ENCODE data around the gene DSC1. TPM values are rescaled to one million over a fixed set of nuclear protein-coding genes. Genes with fewer than 3 reads are reported as not detected.

DSC1 gene
- total and polyA plus RNA-seq, 2 of the 13 experiments (the other 11 are each of a cell fraction or from before 2014, with no cell fraction given): not detected

DNA sequence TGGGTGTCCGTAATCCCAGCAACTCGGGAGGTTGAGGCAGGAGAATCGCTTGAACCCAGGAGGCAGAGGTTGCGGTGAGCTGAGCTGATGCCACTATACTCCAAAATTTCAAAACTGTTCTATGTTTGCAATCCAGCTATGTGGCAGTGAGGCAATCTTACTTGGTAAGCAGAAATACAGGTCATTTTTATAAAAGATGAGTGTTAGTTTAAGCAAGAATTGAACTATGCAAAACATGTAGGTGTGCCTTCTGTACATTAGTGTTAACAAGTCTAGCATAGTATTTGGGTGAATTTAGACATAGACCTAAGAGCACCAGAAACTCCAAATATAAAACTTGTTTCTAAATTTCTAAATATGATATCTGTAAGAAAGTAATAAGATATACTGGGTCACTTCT is 7.2 kb downstream of the DSC1 start:
- intact Hi-C loops (cut with micrococcal nuclease; ENCODE audit: unreplicated experiment): no loop called here
- Histone ChIP-seq H4K20me1 (ENCODE audit: insufficient read depth, low read length) (no peaks in the 10 kb centered on the region), H3K9ac (ENCODE audit: insufficient read depth, low read depth, low read length) (no peak overlapping the region), H3K4me1 (ENCODE audit: insufficient read depth, low read length) (no peaks in the 10 kb centered on the region), H3K79me2 (ENCODE audit: insufficient read depth, low read length) (no peaks in the 10 kb centered on the region), H2AFZ (ENCODE audit: low read length) (no peak overlapping the region), H3K4me3 (replicated peaks in 1 of 3; ENCODE audit: insufficient read depth in 1 of 3, low read depth in 2 of 3, low read length in 3 of 3) (no peak overlapping the region), H3K36me3 (replicated peaks in 1 of 2; ENCODE audit: control insufficient read depth in 1 of 2, insufficient read depth in 2 of 2, low read length in 2 of 2) (no peaks in the 10 kb centered on the region), H3K27me3 (ENCODE audit: control insufficient read depth in 1 of 2, insufficient read depth in 2 of 2, low read length in 2 of 2) (no peaks in the 10 kb centered on the region), H3K27ac (ENCODE audit: extremely low read length, insufficient read depth, low read length) (no peak overlapping the region), H3K9me3 (ENCODE audit: low read length) (no peaks in the 10 kb centered on the region), H3K4me2 (ENCODE audit: low read depth, low read length) (no peak overlapping the region)
- BruUV-seq (replicated peaks): no TSS peak
- WGBS (ENCODE audit: low lambda C conversion rate): 57% methylated on average over 4 of the region's 4 CpGs
- in situ Hi-C loops (cut with HindIII; ENCODE audit: extremely low pct_ligation_motif_present, low pct_unique_long_range_greater_than_20kb): no loop called here
- CTCF ChIA-PET (ENCODE audit: low intra/inter-chr PET ratio, low total read pairs): no interaction called here
- POLR2A ChIA-PET: no interaction called here
- no peak for FAIRE-seq
- no peak for DNase-seq (ENCODE audit: low spot score)
- ATAC-seq: no peak
- TF ChIP-seq, protein P1, sequence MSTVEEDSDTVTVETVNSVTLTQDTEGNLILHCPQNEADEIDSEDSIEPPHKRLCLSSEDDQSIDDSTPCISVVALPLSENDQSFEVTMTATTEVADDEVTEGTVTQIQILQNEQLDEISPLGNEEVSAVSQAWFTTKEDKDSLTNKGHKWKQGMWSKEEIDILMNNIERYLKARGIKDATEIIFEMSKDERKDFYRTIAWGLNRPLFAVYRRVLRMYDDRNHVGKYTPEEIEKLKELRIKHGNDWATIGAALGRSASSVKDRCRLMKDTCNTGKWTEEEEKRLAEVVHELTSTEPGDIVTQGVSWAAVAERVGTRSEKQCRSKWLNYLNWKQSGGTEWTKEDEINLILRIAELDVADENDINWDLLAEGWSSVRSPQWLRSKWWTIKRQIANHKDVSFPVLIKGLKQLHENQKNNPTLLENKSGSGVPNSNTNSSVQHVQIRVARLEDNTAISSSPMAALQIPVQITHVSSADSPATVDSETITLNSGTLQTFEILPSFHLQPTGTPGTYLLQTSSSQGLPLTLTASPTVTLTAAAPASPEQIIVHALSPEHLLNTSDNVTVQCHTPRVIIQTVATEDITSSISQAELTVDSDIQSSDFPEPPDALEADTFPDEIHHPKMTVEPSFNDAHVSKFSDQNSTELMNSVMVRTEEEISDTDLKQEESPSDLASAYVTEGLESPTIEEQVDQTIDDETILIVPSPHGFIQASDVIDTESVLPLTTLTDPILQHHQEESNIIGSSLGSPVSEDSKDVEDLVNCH (CRISPR knock-in tag; IDR thresholded peaks at IDR 0.05): no peak
- TF ChIP-seq, protein P2, sequence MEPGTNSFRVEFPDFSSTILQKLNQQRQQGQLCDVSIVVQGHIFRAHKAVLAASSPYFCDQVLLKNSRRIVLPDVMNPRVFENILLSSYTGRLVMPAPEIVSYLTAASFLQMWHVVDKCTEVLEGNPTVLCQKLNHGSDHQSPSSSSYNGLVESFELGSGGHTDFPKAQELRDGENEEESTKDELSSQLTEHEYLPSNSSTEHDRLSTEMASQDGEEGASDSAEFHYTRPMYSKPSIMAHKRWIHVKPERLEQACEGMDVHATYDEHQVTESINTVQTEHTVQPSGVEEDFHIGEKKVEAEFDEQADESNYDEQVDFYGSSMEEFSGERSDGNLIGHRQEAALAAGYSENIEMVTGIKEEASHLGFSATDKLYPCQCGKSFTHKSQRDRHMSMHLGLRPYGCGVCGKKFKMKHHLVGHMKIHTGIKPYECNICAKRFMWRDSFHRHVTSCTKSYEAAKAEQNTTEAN (CRISPR knock-in tag; conservative IDR thresholded peaks at IDR 0.05): no peak
- TF ChIP-seq, protein P3, sequence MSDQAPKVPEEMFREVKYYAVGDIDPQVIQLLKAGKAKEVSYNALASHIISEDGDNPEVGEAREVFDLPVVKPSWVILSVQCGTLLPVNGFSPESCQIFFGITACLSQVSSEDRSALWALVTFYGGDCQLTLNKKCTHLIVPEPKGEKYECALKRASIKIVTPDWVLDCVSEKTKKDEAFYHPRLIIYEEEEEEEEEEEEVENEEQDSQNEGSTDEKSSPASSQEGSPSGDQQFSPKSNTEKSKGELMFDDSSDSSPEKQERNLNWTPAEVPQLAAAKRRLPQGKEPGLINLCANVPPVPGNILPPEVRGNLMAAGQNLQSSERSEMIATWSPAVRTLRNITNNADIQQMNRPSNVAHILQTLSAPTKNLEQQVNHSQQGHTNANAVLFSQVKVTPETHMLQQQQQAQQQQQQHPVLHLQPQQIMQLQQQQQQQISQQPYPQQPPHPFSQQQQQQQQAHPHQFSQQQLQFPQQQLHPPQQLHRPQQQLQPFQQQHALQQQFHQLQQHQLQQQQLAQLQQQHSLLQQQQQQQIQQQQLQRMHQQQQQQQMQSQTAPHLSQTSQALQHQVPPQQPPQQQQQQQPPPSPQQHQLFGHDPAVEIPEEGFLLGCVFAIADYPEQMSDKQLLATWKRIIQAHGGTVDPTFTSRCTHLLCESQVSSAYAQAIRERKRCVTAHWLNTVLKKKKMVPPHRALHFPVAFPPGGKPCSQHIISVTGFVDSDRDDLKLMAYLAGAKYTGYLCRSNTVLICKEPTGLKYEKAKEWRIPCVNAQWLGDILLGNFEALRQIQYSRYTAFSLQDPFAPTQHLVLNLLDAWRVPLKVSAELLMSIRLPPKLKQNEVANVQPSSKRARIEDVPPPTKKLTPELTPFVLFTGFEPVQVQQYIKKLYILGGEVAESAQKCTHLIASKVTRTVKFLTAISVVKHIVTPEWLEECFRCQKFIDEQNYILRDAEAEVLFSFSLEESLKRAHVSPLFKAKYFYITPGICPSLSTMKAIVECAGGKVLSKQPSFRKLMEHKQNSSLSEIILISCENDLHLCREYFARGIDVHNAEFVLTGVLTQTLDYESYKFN (CRISPR knock-in tag; conservative IDR thresholded peaks at IDR 0.05): no peak
- TF ChIP-seq, protein P4, sequence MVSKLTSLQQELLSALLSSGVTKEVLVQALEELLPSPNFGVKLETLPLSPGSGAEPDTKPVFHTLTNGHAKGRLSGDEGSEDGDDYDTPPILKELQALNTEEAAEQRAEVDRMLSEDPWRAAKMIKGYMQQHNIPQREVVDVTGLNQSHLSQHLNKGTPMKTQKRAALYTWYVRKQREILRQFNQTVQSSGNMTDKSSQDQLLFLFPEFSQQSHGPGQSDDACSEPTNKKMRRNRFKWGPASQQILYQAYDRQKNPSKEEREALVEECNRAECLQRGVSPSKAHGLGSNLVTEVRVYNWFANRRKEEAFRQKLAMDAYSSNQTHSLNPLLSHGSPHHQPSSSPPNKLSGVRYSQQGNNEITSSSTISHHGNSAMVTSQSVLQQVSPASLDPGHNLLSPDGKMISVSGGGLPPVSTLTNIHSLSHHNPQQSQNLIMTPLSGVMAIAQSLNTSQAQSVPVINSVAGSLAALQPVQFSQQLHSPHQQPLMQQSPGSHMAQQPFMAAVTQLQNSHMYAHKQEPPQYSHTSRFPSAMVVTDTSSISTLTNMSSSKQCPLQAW (CRISPR knock-in tag; IDR thresholded peaks at IDR 0.05): no peak
- TF ChIP-seq TBL1XR1 (IDR thresholded peaks at IDR 0.05; ENCODE audit: borderline replicate concordance, low read length, partially characterized antibody) (no peak), ZNF460 (CRISPR knock-in tag; IDR thresholded peaks at IDR 0.05; ENCODE audit: borderline replicate concordance) (no peak), ZNF788 (CRISPR knock-in tag; IDR thresholded peaks at IDR 0.05; ENCODE audit: borderline replicate concordance) (no peak), SMC3 (IDR thresholded peaks at IDR 0.05; ENCODE audit: low read length) (no peak), ZBTB8A (CRISPR knock-in tag; IDR thresholded peaks at IDR 0.05; ENCODE audit: borderline replicate concordance, low read depth) (no peak), HNRNPLL (IDR thresholded peaks at IDR 0.05; ENCODE audit: low read depth, low read length, poor library complexity, severe bottlenecking) (no peak), PAX8 (CRISPR knock-in tag; IDR thresholded peaks at IDR 0.05; ENCODE audit: borderline replicate concordance) (no peak), KLF9 (CRISPR knock-in tag; IDR thresholded peaks at IDR 0.05; ENCODE audit: low read depth) (no peak)
- TF ChIP-seq, protein P5, sequence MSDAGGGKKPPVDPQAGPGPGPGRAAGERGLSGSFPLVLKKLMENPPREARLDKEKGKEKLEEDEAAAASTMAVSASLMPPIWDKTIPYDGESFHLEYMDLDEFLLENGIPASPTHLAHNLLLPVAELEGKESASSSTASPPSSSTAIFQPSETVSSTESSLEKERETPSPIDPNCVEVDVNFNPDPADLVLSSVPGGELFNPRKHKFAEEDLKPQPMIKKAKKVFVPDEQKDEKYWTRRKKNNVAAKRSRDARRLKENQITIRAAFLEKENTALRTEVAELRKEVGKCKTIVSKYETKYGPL (CRISPR knock-in tag; IDR thresholded peaks at IDR 0.05): no peak

Data from HepG2 (cell line).